DOHH2 (cell line): ENCODE measurements around the gene KRTAP10-2.

Experiments used
- H3F3A ChIP-seq: fragments of 200-600 bp; sonication (generic), shearing (Covaris generic); 2 replicates; pipeline ENCODE4 v1.6.0; 2016; ENCODE audit warnings: antibody characterized with exemption, mild to moderate bottlenecking; ENCODE audit not compliant: control insufficient read depth, insufficient read depth
- H3K27ac ChIP-seq: fragments of 200-600 bp; sonication (generic); 2 replicates; pipeline ENCODE4 v1.5.1; 2014; ENCODE audit warnings: low read depth, mild to moderate bottlenecking, low read length, moderate library complexity
- H3K27me3 ChIP-seq: fragments of 200-600 bp; sonication (generic); 2 replicates; pipeline ENCODE4 v1.6.1; 2014; ENCODE audit warnings: mild to moderate bottlenecking, low read length, mixed read lengths; ENCODE audit not compliant: control insufficient read depth
- H3K36me3 ChIP-seq: fragments of 200-600 bp; sonication (generic); 2 replicates; pipeline ENCODE4 v1.6.1; 2014; ENCODE audit warnings: mild to moderate bottlenecking, low read length, moderate library complexity, mixed read lengths; ENCODE audit not compliant: control insufficient read depth
- H3K4me1 ChIP-seq: fragments of 200-600 bp; sonication (generic); 2 replicates; pipeline ENCODE4 v1.6.1; 2014; ENCODE audit warnings: mild to moderate bottlenecking, low read length, mixed read lengths; ENCODE audit not compliant: control insufficient read depth
- H3K4me2 ChIP-seq: fragments of 200-600 bp; sonication (generic); 2 replicates; pipeline ENCODE4 v1.6.0; 2014; ENCODE audit warnings: mild to moderate bottlenecking, low read length, moderate library complexity
- H3K4me3 ChIP-seq: fragments of 200-600 bp; sonication (generic); 2 replicates; pipeline ENCODE4 v1.5.1; 2014; ENCODE audit warnings: mild to moderate bottlenecking, low read length, mixed read lengths
- H3K79me2 ChIP-seq: fragments of 200-600 bp; sonication (generic); 2 replicates; pipeline ENCODE4 v1.6.1; 2014; ENCODE audit warnings: mild to moderate bottlenecking, low read length, mixed read lengths; ENCODE audit not compliant: control insufficient read depth
- H3K9me2 ChIP-seq: fragments of 200-600 bp; sonication (generic); replicated peaks from 2 replicates; pipeline ENCODE4 v1.6.1; 2014; ENCODE audit warnings: mild to moderate bottlenecking, low read length, mixed read lengths; ENCODE audit not compliant: control insufficient read depth
- H3K9me3 ChIP-seq: fragments of 200-600 bp; sonication (generic); 2 replicates; pipeline ENCODE4 v1.6.1; 2014; ENCODE audit warnings: antibody characterized with exemption, low read length, mixed read lengths; ENCODE audit not compliant: control insufficient read depth, insufficient read depth
- H4K20me1 ChIP-seq: fragments of 200-600 bp; sonication (generic); 2 replicates; pipeline ENCODE4 v1.6.0; 2014; ENCODE audit warnings: low read depth, mild to moderate bottlenecking, antibody characterized with exemption, low read length, moderate library complexity; ENCODE audit not compliant: control insufficient read depth, insufficient read depth
- CTCF ChIP-seq: fragments of 200-600 bp; sonication (generic); IDR thresholded peaks from one replicate; pipeline ENCODE4 v1.5.1; 2014; ENCODE audit warnings: antibody characterized with exemption, mild to moderate bottlenecking, low read depth, low read length; ENCODE audit not compliant: poor library complexity, severe bottlenecking
- EZH2phosphoT487 ChIP-seq: fragments of 200-600 bp; sonication (generic); IDR thresholded peaks from 2 replicates; pipeline ENCODE4 v1.6.1; 2017; ENCODE audit warnings: borderline replicate concordance, mild to moderate bottlenecking, antibody characterized with exemption, low read length, moderate library complexity, mixed read lengths

Gene KRTAP10-2

DNA sequence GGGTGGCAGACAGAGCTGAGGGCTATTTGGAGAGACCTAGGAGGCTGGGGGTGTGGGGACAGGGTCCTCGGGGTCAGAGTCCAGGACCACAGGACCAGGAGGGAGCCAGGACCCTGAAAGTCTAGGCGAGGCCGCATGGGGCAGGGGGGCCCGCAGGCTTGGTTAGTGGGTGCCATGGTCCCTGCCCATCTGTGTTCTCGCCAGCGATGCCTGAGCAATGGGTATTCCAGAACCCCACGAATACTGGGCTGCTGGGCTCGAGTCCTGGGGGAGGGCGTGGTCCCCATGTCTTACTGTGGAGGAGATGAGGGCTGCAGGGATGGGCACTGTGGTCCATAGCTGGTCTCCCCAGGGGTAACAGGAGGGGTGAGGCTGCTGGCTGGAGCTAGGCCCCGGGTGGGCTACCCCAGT is 39.0 kb upstream of the KRTAP10-2 start:
- no peaks in the 10 kb centered on the region for H3K9me2 ChIP-seq
- H3K9me3 ChIP-seq = no peaks in the 10 kb centered on the region
- no peaks in the 10 kb centered on the region for H3K79me2 ChIP-seq
- no peak for TF ChIP-seq EZH2phosphoT487
- no peak for TF ChIP-seq CTCF
- no peaks in the 10 kb centered on the region for H4K20me1 ChIP-seq
- H3K4me1 ChIP-seq = no peaks in the 10 kb centered on the region
- no peak overlapping the region for H3K27ac ChIP-seq
- no peaks in the 10 kb centered on the region for H3K36me3 ChIP-seq
- no peaks in the 10 kb centered on the region for H3F3A ChIP-seq
- no peak overlapping the region for H3K4me2 ChIP-seq
- H3K27me3 ChIP-seq = no peaks in the 10 kb centered on the region
- no peak overlapping the region for H3K4me3 ChIP-seq

GRCh38 chr21:44589586-44590305 is 38.4 kb upstream of the KRTAP10-2 start:
- Histone ChIP-seq H3K27me3 (no peaks in the 10 kb centered on the region), H3K9me2 (no peaks in the 10 kb centered on the region), H3K4me3 (no peak overlapping the region), H3K4me2 (no peak overlapping the region), H4K20me1 (no peaks in the 10 kb centered on the region), H3F3A (no peaks in the 10 kb centered on the region), H3K4me1 (no peaks in the 10 kb centered on the region), H3K9me3 (no peaks in the 10 kb centered on the region), H3K36me3 (no peaks in the 10 kb centered on the region), H3K79me2 (no peaks in the 10 kb centered on the region), H3K27ac (no peak overlapping the region)
- TF ChIP-seq EZH2phosphoT487 (no peak), CTCF (no peak)

- H3K27ac ChIP-seq = no peak overlapping the region
These were observed 37.8 kb upstream of the KRTAP10-2 start for GRCh38 chr21:44589094-44589493.

More at GRCh38 chr21:44589094-44589493, 37.8 kb upstream of the KRTAP10-2 start:
- no peaks in the 10 kb centered on the region for H4K20me1 ChIP-seq
- no peaks in the 10 kb centered on the region for H3K36me3 ChIP-seq
- no peaks in the 10 kb centered on the region for H3K4me1 ChIP-seq
- TF ChIP-seq CTCF (no peak), EZH2phosphoT487 (no peak)
- H3K9me2 ChIP-seq = no peaks in the 10 kb centered on the region
- no peaks in the 10 kb centered on the region for H3K79me2 ChIP-seq
- no peak overlapping the region for H3K4me2 ChIP-seq
- no peaks in the 10 kb centered on the region for H3K9me3 ChIP-seq
- no peak overlapping the region for H3K4me3 ChIP-seq
- no peaks in the 10 kb centered on the region for H3K27me3 ChIP-seq
- no peaks in the 10 kb centered on the region for H3F3A ChIP-seq
